ENCODE results near the gene PLPPR3.

DNA sequence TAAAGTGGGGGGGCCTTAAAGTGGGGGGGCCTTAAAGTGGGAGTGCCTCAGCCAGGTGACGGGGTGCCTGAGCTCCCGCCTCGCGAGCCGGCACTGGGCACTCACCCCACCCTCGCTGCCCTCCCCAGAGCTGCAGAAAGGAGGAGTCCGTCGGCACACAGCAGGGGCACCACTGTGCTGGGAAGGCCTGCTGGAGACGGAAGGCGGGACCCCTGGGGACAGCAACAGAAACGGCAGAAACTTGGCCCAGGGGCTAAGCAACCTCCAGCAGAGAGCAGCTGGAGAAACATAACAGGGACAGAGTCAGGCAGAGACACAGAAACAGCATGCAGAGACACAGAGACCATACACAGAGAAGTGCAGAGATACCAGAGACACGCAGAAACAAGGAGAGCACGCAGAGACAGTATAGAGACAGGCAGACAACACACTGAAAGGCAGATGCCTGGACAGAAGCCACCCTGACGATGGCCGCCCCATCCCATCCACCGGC lies 45.6 kb upstream of the PLPPR3 start:
- no peak for TF ChIP-seq CTCF (IDR thresholded peaks at IDR 0.05; ENCODE audit: insufficient read depth, low read length)
- TF ChIP-seq POLR2AphosphoS5 (IDR thresholded peaks at IDR 0.05; ENCODE audit: low read depth) = no peak; the same call in 1 of the 2 replicates
- TF ChIP-seq, protein P1, sequence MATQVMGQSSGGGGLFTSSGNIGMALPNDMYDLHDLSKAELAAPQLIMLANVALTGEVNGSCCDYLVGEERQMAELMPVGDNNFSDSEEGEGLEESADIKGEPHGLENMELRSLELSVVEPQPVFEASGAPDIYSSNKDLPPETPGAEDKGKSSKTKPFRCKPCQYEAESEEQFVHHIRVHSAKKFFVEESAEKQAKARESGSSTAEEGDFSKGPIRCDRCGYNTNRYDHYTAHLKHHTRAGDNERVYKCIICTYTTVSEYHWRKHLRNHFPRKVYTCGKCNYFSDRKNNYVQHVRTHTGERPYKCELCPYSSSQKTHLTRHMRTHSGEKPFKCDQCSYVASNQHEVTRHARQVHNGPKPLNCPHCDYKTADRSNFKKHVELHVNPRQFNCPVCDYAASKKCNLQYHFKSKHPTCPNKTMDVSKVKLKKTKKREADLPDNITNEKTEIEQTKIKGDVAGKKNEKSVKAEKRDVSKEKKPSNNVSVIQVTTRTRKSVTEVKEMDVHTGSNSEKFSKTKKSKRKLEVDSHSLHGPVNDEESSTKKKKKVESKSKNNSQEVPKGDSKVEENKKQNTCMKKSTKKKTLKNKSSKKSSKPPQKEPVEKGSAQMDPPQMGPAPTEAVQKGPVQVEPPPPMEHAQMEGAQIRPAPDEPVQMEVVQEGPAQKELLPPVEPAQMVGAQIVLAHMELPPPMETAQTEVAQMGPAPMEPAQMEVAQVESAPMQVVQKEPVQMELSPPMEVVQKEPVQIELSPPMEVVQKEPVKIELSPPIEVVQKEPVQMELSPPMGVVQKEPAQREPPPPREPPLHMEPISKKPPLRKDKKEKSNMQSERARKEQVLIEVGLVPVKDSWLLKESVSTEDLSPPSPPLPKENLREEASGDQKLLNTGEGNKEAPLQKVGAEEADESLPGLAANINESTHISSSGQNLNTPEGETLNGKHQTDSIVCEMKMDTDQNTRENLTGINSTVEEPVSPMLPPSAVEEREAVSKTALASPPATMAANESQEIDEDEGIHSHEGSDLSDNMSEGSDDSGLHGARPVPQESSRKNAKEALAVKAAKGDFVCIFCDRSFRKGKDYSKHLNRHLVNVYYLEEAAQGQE (IDR thresholded peaks at IDR 0.05; ENCODE audit: insufficient replicate concordance, low read depth) = no peak
- no peak for TF ChIP-seq SPI1 (IDR thresholded peaks at IDR 0.05; ENCODE audit: borderline replicate concordance, low read depth)
- TF ChIP-seq GABPA (IDR thresholded peaks at IDR 0.05; ENCODE audit: low read depth) = no peak
